Cardiac muscle cell (in vitro differentiated cells and primary cell): ENCODE data around the gene TNIK. TPM values are rescaled to one million over a fixed set of nuclear protein-coding genes. Genes with fewer than 3 reads are reported as not detected.

ENCODE experiments used
- DNase-seq, 2 donors: peaks; one replicate each; pipeline versions ENCODE4 v3.0.0 to v3.0.0-alpha.2; 2010 to 2017; ENCODE audit warnings: low read depth in 1 of 2, low spot score in 1 of 2
- H3K27ac ChIP-seq: fragments of 200-600 bp; sonication (generic); 2 replicates; pipeline ENCODE4 v1.5.1; 2016
- H3K27me3 ChIP-seq: fragments of 200-600 bp; sonication (generic); 2 replicates; pipeline ENCODE4 v1.6.0; 2016; ENCODE audit warnings: control low read depth
- H3K36me3 ChIP-seq: fragments of 200-600 bp; sonication (generic); 2 replicates; pipeline ENCODE4 v1.5.1; 2016; ENCODE audit warnings: control low read depth
- H3K4me1 ChIP-seq: fragments of 200-600 bp; sonication (generic); 2 replicates; pipeline ENCODE4 v1.8.1; 2017; ENCODE audit warnings: low read depth, mild to moderate bottlenecking, mixed run types
- H3K4me3 ChIP-seq: fragments of 200-600 bp; sonication (generic); 2 replicates; pipeline ENCODE4 v1.5.1; 2016; ENCODE audit warnings: mild to moderate bottlenecking
- H3K9me3 ChIP-seq: fragments of 200-600 bp; sonication (generic); 2 replicates; pipeline ENCODE4 v1.5.1; 2017; ENCODE audit warnings: low read depth, mild to moderate bottlenecking, control low read depth
- CTCF ChIP-seq: IDR thresholded peaks from 2 replicates; pipeline ENCODE4 v1.5.1; 2012; ENCODE audit warnings: low read depth, mild to moderate bottlenecking, low read length
- polyA plus RNA-seq: library from polyadenylated mRNA; unstranded; fragments of >200 nt; fragmentation: Nextera tagmentation; extraction: Ambion mirVana; gene quantifications from 2 replicates; pipeline ENCODE4 v1.2.1, GENCODE V29; 2016
- total RNA-seq: library from RNA; depleted of rRNA; stranded (reverse); fragments of >200 nt; gene quantifications from 2 replicates; pipeline ENCODE4 v1.2.3, GENCODE V29; 2016

Gene TNIK
- total and polyA plus RNA-seq, 2 experiments from 2014 or later = 32.8 to 55.1 TPM

GRCh38 chr3:171257251-171258203 is 202.7 kb downstream of the TNIK start:
- Histone ChIP-seq H3K27me3 (no peaks in the 10 kb centered on the region), H3K27ac (no peak overlapping the region), H3K4me1 (peaks cover 7% of the 10 kb centered on the region), H3K4me3 (no peak overlapping the region), H3K9me3 (no peaks in the 10 kb centered on the region), H3K36me3 (no peaks in the 10 kb centered on the region)
- no peak for TF ChIP-seq CTCF
- DNase-seq = peak in 1 of 2 donors; percentile 15

- Histone ChIP-seq H3K9me3 (no peaks in the 10 kb centered on the region), H3K4me3 (no peak overlapping the region), H3K36me3 (no peaks in the 10 kb centered on the region), H3K27me3 (no peaks in the 10 kb centered on the region), H3K27ac (no peak overlapping the region), H3K4me1 (peaks cover 2% of the 10 kb centered on the region)
- TF ChIP-seq CTCF = no peak
- no peak for DNase-seq
Measured at GRCh38 chr3:171256445-171257250, 203.6 kb downstream of the TNIK start.

GRCh38 chr3:171255236-171255806 is 204.9 kb downstream of the TNIK start:
- no peaks in the 10 kb centered on the region for H3K9me3 ChIP-seq
- DNase-seq = no peak
- TF ChIP-seq CTCF = no peak
- H3K4me3 ChIP-seq = no peak overlapping the region
- H3K36me3 ChIP-seq = no peaks in the 10 kb centered on the region
- peaks cover 2% of the 10 kb centered on the region for H3K4me1 ChIP-seq
- peak overlapping the region; percentile 46 for H3K27ac ChIP-seq
- no peaks in the 10 kb centered on the region for H3K27me3 ChIP-seq

GRCh38 chr3:171254315-171254714 is 205.9 kb downstream of the TNIK start:
- no peak for TF ChIP-seq CTCF
- DNase-seq = no peak
- no peaks in the 10 kb centered on the region for H3K9me3 ChIP-seq
- H3K4me3 ChIP-seq = no peak overlapping the region
- H3K36me3 ChIP-seq = no peaks in the 10 kb centered on the region
- H3K27me3 ChIP-seq = no peaks in the 10 kb centered on the region
- H3K4me1 ChIP-seq = peaks cover 2% of the 10 kb centered on the region
- H3K27ac ChIP-seq = no peak overlapping the region

- Histone ChIP-seq H3K36me3 (no peaks in the 10 kb centered on the region), H3K9me3 (no peaks in the 10 kb centered on the region), H3K4me1 (no peaks in the 10 kb centered on the region), H3K4me3 (no peak overlapping the region), H3K27me3 (no peaks in the 10 kb centered on the region), H3K27ac (no peak overlapping the region)
- peak in 1 of 2 donors; percentile 25 for DNase-seq
- no peak for TF ChIP-seq CTCF
Measured at GRCh38 chr3:171251835-171252234, 208.4 kb downstream of the TNIK start.
